Urinary bladder (tissue), 4 donors: ENCODE data around the gene PHLDB2. TPM values are rescaled to one million over a fixed set of nuclear protein-coding genes. Genes with fewer than 3 reads are reported as not detected.

ENCODE experiments used
- DNase-seq: peaks from one replicate; pipeline ENCODE4 v3.0.0-alpha.2; 2015; ENCODE audit errors: extremely low spot score
- H3K27ac ChIP-seq: one replicate; pipeline ENCODE4 v1.5.1; 2013; ENCODE audit warnings: low read depth, mild to moderate bottlenecking, moderate library complexity
- H3K36me3 ChIP-seq: one replicate; pipeline ENCODE4 v1.6.1; 2013; ENCODE audit warnings: mild to moderate bottlenecking, moderate library complexity; ENCODE audit not compliant: insufficient read depth
- H3K4me1 ChIP-seq: one replicate; pipeline ENCODE4 v1.6.1; 2013; ENCODE audit warnings: mild to moderate bottlenecking, moderate library complexity; ENCODE audit not compliant: insufficient read depth
- H3K4me3 ChIP-seq: one replicate; pipeline ENCODE4 v1.5.1; 2013; ENCODE audit warnings: low read depth, low read length
- WGBS: extraction: QIAGEN DNeasy Blood & Tissue Kit; methylation state at CpG from one replicate; pipeline ENCODE4 v1.1.7; 2013; 5-methylcytosine and 5-hydroxymethylcytosine counted together
- polyA plus RNA-seq: library from polyadenylated mRNA; stranded (reverse); fragments of 200-250 nt; gene quantifications from one replicate; pipeline ENCODE4 v1.2.3, GENCODE V29; 2013
- total RNA-seq: library from RNA; depleted of rRNA; stranded (reverse); fragments of >200 nt; gene quantifications from one replicate; pipeline ENCODE4 v1.2.3, GENCODE V29; 2014
- donor health status: healthy with polysubstance abuse.
- donor health status: healthy.

The PHLDB2 gene
- total and polyA plus RNA-seq, 2 donors: 58.1 to 173 TPM

GRCh38 chr3:112012205-112012992 lies 153.3 kb downstream of the PHLDB2 start:
- no peak overlapping the region for H3K27ac ChIP-seq
- H3K4me3 ChIP-seq: no peak overlapping the region
- no peak for DNase-seq
- H3K4me1 ChIP-seq: no peaks in the 10 kb centered on the region
- H3K36me3 ChIP-seq: no peaks in the 10 kb centered on the region
- 56% methylated on average over 6 of the region's 6 CpGs for WGBS

- Histone ChIP-seq H3K4me3 (no peak overlapping the region), H3K36me3 (no peaks in the 10 kb centered on the region), H3K4me1 (no peaks in the 10 kb centered on the region), H3K27ac (no peak overlapping the region)
- WGBS: 35% methylated on average over 19 of the region's 19 CpGs
- peak; percentile 61 for DNase-seq
Measured at GRCh38 chr3:112013058-112013783, 154.2 kb downstream of the PHLDB2 start.

DNA sequence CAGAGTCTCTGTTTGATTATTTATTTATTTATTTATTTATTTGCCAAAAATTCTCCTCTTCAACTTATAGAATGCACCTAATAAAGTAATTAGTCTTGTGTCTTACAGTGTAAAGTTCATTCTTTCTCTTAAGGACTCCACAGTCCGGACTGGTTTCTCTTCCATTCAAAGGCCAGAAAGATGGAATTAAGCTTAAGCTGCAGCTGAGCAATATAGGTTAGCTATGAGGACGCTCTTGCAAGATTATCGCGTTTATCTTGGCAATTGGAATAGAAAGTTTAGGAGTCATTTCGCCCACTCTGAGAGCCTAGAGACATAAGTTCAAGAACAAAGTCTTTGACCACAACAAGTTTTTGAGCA lies 154.7 kb downstream of the PHLDB2 start:
- no peak overlapping the region for H3K4me3 ChIP-seq
- 64% methylated on average over 5 of the region's 5 CpGs for WGBS

DNA sequence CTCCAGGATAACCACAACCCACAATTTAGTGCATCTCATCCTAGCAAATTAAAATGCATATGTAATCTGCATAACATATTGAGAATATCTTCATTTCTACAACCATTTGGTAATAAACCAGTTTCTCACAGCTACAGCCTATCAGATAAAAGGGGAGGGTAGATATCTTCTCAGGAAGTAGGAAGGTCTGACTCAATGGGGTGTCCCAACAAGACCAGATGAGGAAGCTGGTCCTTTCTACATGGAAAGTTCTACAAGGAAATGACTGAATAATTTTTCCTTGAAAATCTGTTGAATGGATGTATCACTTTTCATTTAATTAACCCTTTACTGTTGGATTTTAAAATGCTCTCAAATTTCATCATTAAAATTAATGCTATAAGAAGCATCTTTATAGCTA lies 158.0 kb downstream of the PHLDB2 start:
- no peak for DNase-seq
- no peak overlapping the region for H3K4me3 ChIP-seq
- H3K27ac ChIP-seq: no peak overlapping the region
- H3K4me1 ChIP-seq: no peaks in the 10 kb centered on the region
- no peaks in the 10 kb centered on the region for H3K36me3 ChIP-seq

More for the DNA sequence above, 154.7 kb downstream of the PHLDB2 start:
- Histone ChIP-seq H3K4me1 (no peaks in the 10 kb centered on the region), H3K27ac (no peak overlapping the region), H3K36me3 (no peaks in the 10 kb centered on the region)
- no peak for DNase-seq

GRCh38 chr3:112018712-112019111 lies 159.6 kb downstream of the PHLDB2 start:
- Histone ChIP-seq H3K4me1 (no peaks in the 10 kb centered on the region), H3K4me3 (no peak overlapping the region), H3K36me3 (no peaks in the 10 kb centered on the region), H3K27ac (no peak overlapping the region)
- no peak for DNase-seq
- WGBS: 98% methylated on average over 4 of the region's 4 CpGs

DNA sequence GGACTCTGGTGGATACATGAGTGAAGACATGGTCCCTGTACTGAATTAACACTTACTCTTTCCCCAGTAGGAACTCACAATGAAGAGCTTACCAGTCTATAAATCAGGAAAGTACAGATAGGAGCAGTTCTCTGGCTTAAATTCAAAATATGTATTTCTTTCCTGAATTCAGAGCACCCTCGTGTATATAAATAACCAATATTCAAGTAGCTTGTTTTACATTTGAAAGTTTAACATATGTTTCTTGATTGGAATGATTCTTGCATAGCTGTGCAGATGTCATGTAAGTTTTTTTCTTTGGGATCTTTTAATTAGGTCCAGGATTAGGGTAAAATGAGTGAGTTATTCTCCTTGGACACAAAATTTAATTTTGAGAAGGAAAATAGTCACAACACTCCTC lies 160.7 kb downstream of the PHLDB2 start:
- no peak for DNase-seq
- H3K4me1 ChIP-seq: no peaks in the 10 kb centered on the region
- H3K27ac ChIP-seq: no peak overlapping the region
- H3K36me3 ChIP-seq: no peaks in the 10 kb centered on the region
- WGBS: 65% methylated on average over 1 of the region's 1 CpG
- no peak overlapping the region for H3K4me3 ChIP-seq

- no peak for DNase-seq
- Histone ChIP-seq H3K4me3 (no peak overlapping the region), H3K27ac (no peak overlapping the region), H3K4me1 (no peaks in the 10 kb centered on the region), H3K36me3 (no peaks in the 10 kb centered on the region)
- WGBS: 77% methylated on average over 1 of the region's 1 CpG
Measured at GRCh38 chr3:112020674-112021085, 161.6 kb downstream of the PHLDB2 start.

Other genes starting within 250 kb of the PHLDB2 start
- 3.0 TPM for gene PLCXD2, start 184.6 kb upstream of the PHLDB2 start, total RNA-seq
- 4.4 TPM for gene PLCXD2, start 184.6 kb upstream of the PHLDB2 start, polyA plus RNA-seq
- gene ABHD10, start 119.8 kb downstream of the PHLDB2 start, total RNA-seq: 62.3 TPM
- gene ABHD10, start 119.8 kb downstream of the PHLDB2 start, polyA plus RNA-seq: 23.3 TPM
- gene TAGLN3, start 139.7 kb downstream of the PHLDB2 start, total RNA-seq: 3.1 TPM
- 1.8 TPM for gene TAGLN3, start 139.7 kb downstream of the PHLDB2 start, polyA plus RNA-seq
- not detected for gene TMPRSS7, start 175.5 kb downstream of the PHLDB2 start, total RNA-seq
- not detected for gene TMPRSS7, start 175.5 kb downstream of the PHLDB2 start, polyA plus RNA-seq
- gene C3orf52, start 227.1 kb downstream of the PHLDB2 start, total RNA-seq: 7.5 TPM
- 2.6 TPM for gene C3orf52, start 227.1 kb downstream of the PHLDB2 start, polyA plus RNA-seq